Mesodermal cell (in vitro differentiated cells): ENCODE results near the gene G6PC2.

ENCODE experiments used
- H3K27ac ChIP-seq: 2 replicates; pipeline ENCODE4 v1.7.0; 2013; ENCODE audit warnings: mild to moderate bottlenecking, low read depth, low read length, moderate library complexity; ENCODE audit not compliant: severe bottlenecking
- H3K36me3 ChIP-seq: 2 replicates; pipeline ENCODE4 v1.7.1; 2013; ENCODE audit warnings: mild to moderate bottlenecking, low read length, moderate library complexity; ENCODE audit not compliant: control insufficient read depth, insufficient read depth
- H3K4me1 ChIP-seq: one replicate; pipeline ENCODE4 v1.7.1; 2013; ENCODE audit warnings: mild to moderate bottlenecking, low read length; ENCODE audit not compliant: insufficient read depth, control insufficient read depth, poor library complexity, severe bottlenecking
- H3K4me3 ChIP-seq: 2 replicates; pipeline ENCODE4 v1.7.0; 2013; ENCODE audit warnings: low read length, control low read depth, mild to moderate bottlenecking; ENCODE audit not compliant: insufficient read depth, poor library complexity, severe bottlenecking; ENCODE audit errors: extremely low read depth
- H3K9me3 ChIP-seq: 2 replicates; pipeline ENCODE4 v1.7.1; 2013; ENCODE audit warnings: mild to moderate bottlenecking, low read length, moderate library complexity; ENCODE audit not compliant: control insufficient read depth
- WGBS, 2 experiments: methylation state at CpG; one replicate each; pipeline ENCODE4 v1.1.5; 2013; ENCODE audit warnings: missing lambda C conversion rate in 2 of 2; ENCODE audit not compliant: insufficient coverage in 2 of 2; 5-methylcytosine and 5-hydroxymethylcytosine counted together

G6PC2 gene

GRCh38 chr2:168904358-168904757, 3.3 kb downstream of the G6PC2 start:
- H3K4me1 ChIP-seq: no peaks in the 10 kb centered on the region
- H3K4me3 ChIP-seq: no peak overlapping the region
- no peak overlapping the region for H3K27ac ChIP-seq
- no peaks in the 10 kb centered on the region for H3K9me3 ChIP-seq
- 90 to 100% methylated on average over 1 to 3 of the region's 3 CpGs for WGBS, 2 experiments
- H3K36me3 ChIP-seq: no peaks in the 10 kb centered on the region

GRCh38 chr2:168907940-168908662, 7.0 kb downstream of the G6PC2 start:
- H3K9me3 ChIP-seq: no peaks in the 10 kb centered on the region
- no peaks in the 10 kb centered on the region for H3K36me3 ChIP-seq
- 67% methylated on average over 1 of the region's 8 CpGs; no CpG with 5 or more reads in 1 of the 2 experiments for WGBS, 2 experiments
- H3K4me3 ChIP-seq: no peak overlapping the region
- H3K27ac ChIP-seq: no peak overlapping the region
- H3K4me1 ChIP-seq: no peaks in the 10 kb centered on the region

- Histone ChIP-seq H3K4me1 (no peaks in the 10 kb centered on the region), H3K9me3 (no peaks in the 10 kb centered on the region), H3K27ac (no peak overlapping the region), H3K4me3 (no peak overlapping the region), H3K36me3 (no peaks in the 10 kb centered on the region)
- WGBS, 2 experiments: 83 to 86% methylated on average over 1 of the region's 5 CpGs
These were observed 9.2 kb downstream of the G6PC2 start for GRCh38 chr2:168910330-168910729.

- Histone ChIP-seq H3K9me3 (no peaks in the 10 kb centered on the region), H3K4me3 (no peak overlapping the region), H3K4me1 (no peaks in the 10 kb centered on the region), H3K27ac (no peak overlapping the region), H3K36me3 (no peaks in the 10 kb centered on the region)
- 88 to 89% methylated on average over 4 of the region's 6 CpGs for WGBS, 2 experiments
These were observed 11.4 kb downstream of the G6PC2 start for GRCh38 chr2:168912466-168912865.

- Histone ChIP-seq H3K4me3 (no peak overlapping the region), H3K4me1 (no peaks in the 10 kb centered on the region), H3K9me3 (no peaks in the 10 kb centered on the region), H3K27ac (no peak overlapping the region), H3K36me3 (no peaks in the 10 kb centered on the region)
- WGBS, 2 experiments: 50 to 63% methylated on average over 17 to 18 of the region's 21 CpGs
These were observed 11.8 kb downstream of the G6PC2 start for GRCh38 chr2:168912901-168913369.

- H3K4me3 ChIP-seq: no peak overlapping the region
- no peaks in the 10 kb centered on the region for H3K9me3 ChIP-seq
- no peak overlapping the region for H3K27ac ChIP-seq
- no peaks in the 10 kb centered on the region for H3K36me3 ChIP-seq
- 87 to 97% methylated on average over 3 to 4 of the region's 4 CpGs for WGBS, 2 experiments
- no peaks in the 10 kb centered on the region for H3K4me1 ChIP-seq
These were observed 12.4 kb downstream of the G6PC2 start for GRCh38 chr2:168913495-168913894.

GRCh38 chr2:168915441-168916330, 14.6 kb downstream of the G6PC2 start:
- no peaks in the 10 kb centered on the region for H3K4me1 ChIP-seq
- H3K9me3 ChIP-seq: no peaks in the 10 kb centered on the region
- no peaks in the 10 kb centered on the region for H3K36me3 ChIP-seq
- WGBS, 2 experiments: no CpG with 5 or more reads among the region's 3 CpGs
- H3K4me3 ChIP-seq: no peak overlapping the region
- no peak overlapping the region for H3K27ac ChIP-seq

GRCh38 chr2:168916331-168916675, 15.2 kb downstream of the G6PC2 start:
- Histone ChIP-seq H3K27ac (no peak overlapping the region), H3K9me3 (no peaks in the 10 kb centered on the region), H3K36me3 (no peaks in the 10 kb centered on the region), H3K4me3 (no peak overlapping the region), H3K4me1 (no peaks in the 10 kb centered on the region)
- 100% methylated on average over 1 of the region's 4 CpGs for WGBS, 2 experiments

- Histone ChIP-seq H3K4me3 (no peak overlapping the region), H3K27ac (no peak overlapping the region), H3K4me1 (no peaks in the 10 kb centered on the region), H3K36me3 (no peaks in the 10 kb centered on the region), H3K9me3 (no peaks in the 10 kb centered on the region)
- 67 to 83% methylated on average over 1 of the region's 4 CpGs for WGBS, 2 experiments
These were observed 19.5 kb downstream of the G6PC2 start for GRCh38 chr2:168920504-168921157.

GRCh38 chr2:168926621-168927386, 25.7 kb downstream of the G6PC2 start:
- Histone ChIP-seq H3K4me1 (no peaks in the 10 kb centered on the region), H3K27ac (no peak overlapping the region), H3K4me3 (no peak overlapping the region), H3K9me3 (no peaks in the 10 kb centered on the region), H3K36me3 (no peaks in the 10 kb centered on the region)
- 38 to 100% methylated on average over 1 to 2 of the region's 3 CpGs for WGBS, 2 experiments
